Liver (tissue), 9 donors: ENCODE results near the gene UGT1A10. TPM values are rescaled to one million over a fixed set of nuclear protein-coding genes. Genes with fewer than 3 reads are reported as not detected.
A peak's percentile ranks its signal among the peaks of the same experiment; 100 is the strongest.

Experiments used
- DNase-seq: peaks from one replicate; pipeline ENCODE4 v3.0.0-alpha.2; 2017; ENCODE audit warnings: low spot score
- H3K27ac ChIP-seq, 2 donors: one replicate each; pipeline ENCODE4 v1.7.0; 2013; ENCODE audit warnings: inconsistent platforms in 2 of 2, low read length in 2 of 2, control low read depth in 1 of 2, low read depth in 1 of 2, mild to moderate bottlenecking in 1 of 2
- H3K27me3 ChIP-seq, 4 donors: one replicate each; pipeline versions ENCODE4 v1.6.1 to v1.7.0; 2013; ENCODE audit warnings: low read length in 3 of 4, inconsistent platforms in 1 of 4, mild to moderate bottlenecking in 1 of 4, moderate library complexity in 1 of 4; ENCODE audit not compliant: control insufficient read depth in 4 of 4, insufficient read depth in 4 of 4
- H3K36me3 ChIP-seq, 4 donors: one replicate each; pipeline versions ENCODE4 v1.6.1 to v1.7.0; 2013; ENCODE audit warnings: low read length in 3 of 4, mild to moderate bottlenecking in 3 of 4, low read depth in 1 of 4, moderate library complexity in 1 of 4; ENCODE audit not compliant: control insufficient read depth in 4 of 4, insufficient read depth in 3 of 4
- H3K4me1 ChIP-seq, 4 donors: one replicate each; pipeline versions ENCODE4 v1.6.1 to v1.7.0; 2013; ENCODE audit warnings: low read length in 3 of 4, mild to moderate bottlenecking in 3 of 4, moderate library complexity in 1 of 4; ENCODE audit not compliant: control insufficient read depth in 4 of 4, insufficient read depth in 4 of 4
- H3K4me3 ChIP-seq, 3 donors: one replicate each; pipeline versions ENCODE4 v1.6.1 to v1.7.0; 2013; ENCODE audit warnings: low read length in 3 of 3, control low read depth in 1 of 3, low read depth in 1 of 3, mild to moderate bottlenecking in 1 of 3
- H3K9ac ChIP-seq, 2 donors: one replicate each; pipeline ENCODE4 v1.7.0; 2013; ENCODE audit warnings: low read length in 2 of 2, mild to moderate bottlenecking in 2 of 2, moderate library complexity in 2 of 2, control low read depth in 1 of 2, low read depth in 1 of 2
- H3K9me3 ChIP-seq, 4 donors: one replicate each; pipeline versions ENCODE4 v1.6.1 to v1.7.0; 2013; ENCODE audit warnings: low read length in 3 of 4; ENCODE audit not compliant: control insufficient read depth in 4 of 4
- CTCF ChIP-seq: fragments of 150-350 bp; IDR thresholded peaks from 2 replicates; pipeline ENCODE4 v1.5.1; 2017; ENCODE audit warnings: improper control_type of control experiment, low read depth, low read length; ENCODE audit not compliant: missing input control
- EGR1 ChIP-seq, 2 donors: IDR thresholded peaks; 2 replicates each; pipeline ENCODE4 v1.6.1; 2016 to 2018; ENCODE audit warnings: antibody characterized with exemption in 2 of 2, low read depth in 2 of 2
- FOXA1 ChIP-seq: IDR thresholded peaks from 2 replicates; pipeline ENCODE4 v1.6.1; 2016; ENCODE audit warnings: antibody characterized with exemption
- GABPA ChIP-seq, 2 donors: IDR thresholded peaks in 1 of 2; conservative IDR thresholded peaks in 1 of 2; 2 replicates each; pipeline ENCODE4 v1.6.1; 2016; ENCODE audit warnings: antibody characterized with exemption in 2 of 2, mild to moderate bottlenecking in 1 of 2, moderate library complexity in 1 of 2
- HNF4A ChIP-seq, 2 donors: conservative IDR thresholded peaks; 2 replicates each; pipeline ENCODE4 v1.6.1; 2016; ENCODE audit warnings: antibody characterized with exemption in 2 of 2, mild to moderate bottlenecking in 2 of 2
- HNF4G ChIP-seq: IDR thresholded peaks from 2 replicates; pipeline ENCODE4 v1.6.1; 2016; ENCODE audit warnings: antibody characterized with exemption
- JUND ChIP-seq, 2 donors: IDR thresholded peaks; 2 replicates each; pipeline ENCODE4 v1.6.1; 2016; ENCODE audit warnings: antibody characterized with exemption in 2 of 2
- MAX ChIP-seq: IDR thresholded peaks from 2 replicates; pipeline ENCODE4 v1.6.1; 2016; ENCODE audit warnings: antibody characterized with exemption
- NR2F2 ChIP-seq: IDR thresholded peaks from 2 replicates; pipeline ENCODE4 v1.6.1; 2016; ENCODE audit warnings: antibody characterized with exemption
- RAD21 ChIP-seq, 2 donors: IDR thresholded peaks; 2 replicates each; pipeline ENCODE4 v1.6.1; 2016; ENCODE audit warnings: antibody characterized with exemption in 2 of 2, mild to moderate bottlenecking in 2 of 2
- REST ChIP-seq: IDR thresholded peaks from 2 replicates; pipeline ENCODE4 v1.6.1; 2016; ENCODE audit warnings: antibody characterized with exemption, mild to moderate bottlenecking
- RXRA ChIP-seq, 2 donors: IDR thresholded peaks; 2 replicates each; pipeline ENCODE4 v1.6.1; 2017 to 2018; ENCODE audit warnings: antibody characterized with exemption in 2 of 2, mild to moderate bottlenecking in 1 of 2
- SP1 ChIP-seq: IDR thresholded peaks from 2 replicates; pipeline ENCODE4 v1.6.1; 2018; ENCODE audit warnings: antibody characterized with exemption, mild to moderate bottlenecking
- TAF1 ChIP-seq: conservative IDR thresholded peaks from 2 replicates; pipeline ENCODE4 v1.6.1; 2016; ENCODE audit warnings: antibody characterized with exemption, mild to moderate bottlenecking
- YY1 ChIP-seq: IDR thresholded peaks from 2 replicates; pipeline ENCODE4 v1.6.1; 2016; ENCODE audit warnings: antibody characterized with exemption, mild to moderate bottlenecking
- ZBTB33 ChIP-seq: IDR thresholded peaks from 2 replicates; pipeline ENCODE4 v1.6.1; 2016; ENCODE audit warnings: antibody characterized with exemption
- WGBS: extraction: QIAGEN DNeasy Blood & Tissue Kit; methylation state at CpG from one replicate; pipeline ENCODE4 v1.1.7; 2013; 5-methylcytosine and 5-hydroxymethylcytosine counted together
- polyA plus RNA-seq, 2 donors: library from polyadenylated mRNA; stranded (reverse) in 1 of 2; unstranded in 1 of 2; fragments of 200-250 nt in 1 of 2; fragments of >200 nt in 1 of 2; fragmentation: Nextera tagmentation in 1 of 2; extraction: Ambion mirVana in 1 of 2; gene quantifications; one replicate each; pipeline versions ENCODE4 v1.2.1 to v1.2.3, GENCODE V29; 2013 to 2015
- total RNA-seq, 2 donors: library from RNA; depleted of rRNA; stranded (reverse); fragments of >200 nt; gene quantifications; one replicate each; pipeline ENCODE4 v1.2.3, GENCODE V29; 2014
- TF ChIP-seq, protein P1 (sequence below): IDR thresholded peaks from 2 replicates; pipeline ENCODE4 v1.6.1; 2016; ENCODE audit warnings: antibody characterized with exemption
- donor health status: healthy.
- donor health status: healthy.
- donor health status: healthy.
- donor health status: healthy.
- donor health status: healthy.

UGT1A10 gene
- total and polyA plus RNA-seq, 4 donors: 0.08 TPM; not detected in 2

DNA sequence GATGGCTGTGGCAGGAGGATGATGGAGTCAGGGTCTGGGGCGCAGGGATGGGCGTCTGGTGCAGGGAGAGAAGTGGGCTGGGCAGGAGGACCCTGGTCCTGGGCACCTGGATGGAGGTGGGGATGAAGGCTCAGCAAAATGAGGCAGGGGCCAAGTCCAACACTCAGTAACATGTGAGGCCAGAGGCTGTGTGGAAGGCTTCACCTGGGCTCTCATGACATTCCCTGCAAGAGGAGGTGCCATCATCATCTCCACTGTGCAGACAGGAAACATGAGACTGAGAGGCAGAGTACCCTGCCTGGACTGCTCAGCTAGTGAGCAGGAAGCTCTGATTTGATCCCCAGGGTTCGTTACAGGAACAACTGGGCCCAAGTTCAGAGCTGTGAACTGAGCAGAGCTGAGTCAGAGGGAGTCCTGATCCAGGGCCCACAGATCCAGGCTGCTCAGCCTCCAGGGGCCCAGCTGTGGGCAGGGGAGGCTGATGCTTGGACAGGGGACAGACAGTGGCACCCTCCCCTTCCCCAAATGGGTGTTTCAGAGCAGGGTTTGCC lies 181.2 kb downstream of the UGT1A10 start:
- TF ChIP-seq CTCF: no peak
- no peak for TF ChIP-seq JUND (IDR thresholded peaks at IDR 0.05)
- TF ChIP-seq TAF1: no peak
- TF ChIP-seq HNF4A (conservative IDR thresholded peaks at IDR 0.05): no peak
- TF ChIP-seq SP1: no peak
- TF ChIP-seq EGR1 (IDR thresholded peaks at IDR 0.05; ENCODE audit: low read depth in 2 of 2): no peak
- no peak for TF ChIP-seq REST
- TF ChIP-seq ZBTB33: no peak
- no peak for TF ChIP-seq GABPA (IDR thresholded peaks at IDR 0.05 in 1 of 2, conservative IDR thresholded peaks at IDR 0.05 in 1 of 2)
- 89% methylated on average over 3 of the region's 3 CpGs for WGBS

DNA sequence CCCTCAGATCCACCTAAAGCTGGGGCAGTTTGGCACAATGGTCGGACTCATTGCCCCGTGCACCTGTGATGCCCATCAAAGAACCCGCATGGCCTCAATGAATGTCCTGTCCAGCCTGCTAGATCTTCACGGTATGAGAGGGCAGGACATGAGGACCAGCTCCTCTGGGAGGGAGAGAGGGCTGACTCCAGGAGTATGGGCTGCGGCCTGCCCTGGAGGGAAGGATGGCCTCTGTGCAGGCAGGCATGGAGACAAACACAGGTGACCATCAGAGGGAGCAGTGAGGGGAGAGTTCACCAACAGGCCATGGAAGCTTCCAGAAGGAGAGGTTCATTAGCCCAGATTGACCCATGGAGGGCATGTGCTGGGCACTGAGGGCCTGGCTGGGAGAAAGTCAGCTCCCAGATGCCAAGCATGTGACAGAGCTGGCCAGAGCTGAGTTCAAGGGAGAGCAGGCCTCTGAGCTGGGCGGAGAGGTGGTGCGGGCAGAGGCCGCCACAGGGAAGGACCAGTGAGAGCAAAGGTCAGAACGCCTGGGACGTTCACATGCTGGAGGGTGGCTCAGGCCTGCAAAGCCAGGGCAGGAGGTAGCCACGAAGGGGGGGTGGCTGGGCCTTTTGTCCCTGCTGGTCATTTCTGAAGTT lies 181.9 kb downstream of the UGT1A10 start:
- DNase-seq: no peak
- Histone ChIP-seq H3K9ac (no peak overlapping the region), H3K4me1 (peaks cover 6 to 28% (median 16%) of the 10 kb centered on the region in 4 donors), H3K4me3 (no peak overlapping the region), H3K27ac (peak overlapping the region; percentile 31 to 56), H3K9me3 (no peaks in the 10 kb centered on the region), H3K27me3 (no peaks in the 10 kb centered on the region), H3K36me3 (no peaks in the 10 kb centered on the region)
- WGBS: 58% methylated on average over 11 of the region's 11 CpGs
- no peak for TF ChIP-seq YY1
- no peak for TF ChIP-seq EGR1 (IDR thresholded peaks at IDR 0.05; ENCODE audit: low read depth in 2 of 2)
- no peak for TF ChIP-seq CTCF
- no peak for TF ChIP-seq NR2F2
- TF ChIP-seq JUND (IDR thresholded peaks at IDR 0.05): no peak
- TF ChIP-seq MAX: peak; percentile 46
- TF ChIP-seq RAD21 (IDR thresholded peaks at IDR 0.05): peak in 1 of 2 donors; percentile 22
- peak; percentile 47 for TF ChIP-seq HNF4G
- TF ChIP-seq, protein P1, sequence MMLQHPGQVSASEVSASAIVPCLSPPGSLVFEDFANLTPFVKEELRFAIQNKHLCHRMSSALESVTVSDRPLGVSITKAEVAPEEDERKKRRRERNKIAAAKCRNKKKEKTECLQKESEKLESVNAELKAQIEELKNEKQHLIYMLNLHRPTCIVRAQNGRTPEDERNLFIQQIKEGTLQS: no peak
- no peak for TF ChIP-seq FOXA1
- TF ChIP-seq TAF1: no peak
- peak; percentile 69 to 84 for TF ChIP-seq HNF4A (conservative IDR thresholded peaks at IDR 0.05)
- peak; percentile 75 for TF ChIP-seq SP1
- no peak for TF ChIP-seq ZBTB33
- peak; percentile 98 to 99 for TF ChIP-seq RXRA (IDR thresholded peaks at IDR 0.05)
- TF ChIP-seq GABPA (IDR thresholded peaks at IDR 0.05 in 1 of 2, conservative IDR thresholded peaks at IDR 0.05 in 1 of 2): no peak

More for the DNA sequence above, 181.2 kb downstream of the UGT1A10 start:
- Histone ChIP-seq H3K36me3 (no peaks in the 10 kb centered on the region), H3K9ac (no peak overlapping the region), H3K9me3 (no peaks in the 10 kb centered on the region), H3K4me3 (no peak overlapping the region), H3K4me1 (peaks cover 2 to 21% (median 13%) of the 10 kb centered on the region in 4 donors), H3K27ac (peak overlapping the region; percentile 31 to 56), H3K27me3 (no peaks in the 10 kb centered on the region)
- DNase-seq: no peak
